Urothelium cell line (cell line): ENCODE data around the gene CORO1A.
"Not testable (repeated sequence)": the region's sequence is repeated elsewhere in the genome, so short reads cannot be mapped to it uniquely, and the experiment has no call there.

Experiments
- DNase-seq: peaks from one replicate; pipeline ENCODE4 v3.0.0; 2011; ENCODE audit warnings: low spot score, mixed read lengths
- FAIRE-seq: peaks from 2 replicates; lab custom pipeline; 2011; peaks lifted over from hg19 to GRCh38; lab: Jason Lieb, UNC

The CORO1A gene

GRCh38 chr16:30183233-30184095 is at the start of gene CORO1A:
CORO1A (plus strand) TSS chr16:30183602; CDS start chr16:30185210, 1,608 bp downstream.
- DNase-seq (peak; percentile 82), FAIRE-seq (no peak)

DNA sequence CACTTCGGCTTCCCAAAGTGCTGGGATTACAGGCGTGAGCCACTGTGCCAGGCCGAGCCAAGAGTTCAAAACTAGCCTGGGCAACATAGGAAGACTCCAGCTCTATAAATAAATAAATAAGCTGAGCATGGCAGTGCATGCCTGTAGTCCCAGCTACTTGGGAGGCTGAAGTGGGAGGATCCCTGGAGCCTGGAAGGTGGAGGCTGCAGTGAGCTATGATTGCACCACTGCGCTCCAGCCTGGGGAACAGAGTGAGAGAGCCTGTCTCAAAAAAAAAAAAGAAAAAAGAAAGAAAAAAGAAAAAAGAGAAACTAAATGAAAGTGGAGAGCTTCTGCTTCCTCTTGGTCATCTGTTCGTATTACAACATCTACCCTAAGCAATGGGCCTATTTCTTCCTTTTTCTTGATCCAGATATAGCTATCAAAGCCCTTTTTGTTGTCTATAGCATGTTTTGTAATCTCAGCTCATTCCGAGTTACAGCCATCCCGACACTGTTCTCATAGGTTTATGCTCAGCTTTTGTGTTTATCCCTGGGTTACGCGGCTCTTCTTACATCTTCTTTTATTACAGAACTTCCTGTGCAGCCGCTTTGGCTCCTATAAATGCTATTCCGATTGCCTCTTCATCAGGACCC is 46.3 kb upstream of the CORO1A start:
- no peak for FAIRE-seq
- DNase-seq: no peak

DNA sequence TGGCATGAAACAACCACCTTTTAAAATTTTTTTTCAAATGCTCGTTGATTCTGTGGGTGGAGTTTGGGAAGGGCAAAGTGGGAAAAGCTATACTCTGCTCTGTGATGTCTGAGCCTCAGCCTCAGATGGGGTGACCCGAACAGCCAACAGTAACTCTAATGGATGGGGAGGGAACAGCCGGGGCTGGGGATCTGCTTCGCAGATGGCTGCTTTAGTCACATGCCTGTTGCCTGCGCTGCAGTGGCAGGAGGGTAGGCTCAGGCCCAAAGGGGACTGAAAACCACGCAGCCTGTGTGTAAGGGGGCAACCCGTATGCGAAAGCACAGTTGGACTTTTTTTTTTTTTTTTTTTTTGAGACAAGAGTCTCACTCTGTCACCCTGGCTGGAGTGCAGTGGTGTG is 45.5 kb upstream of the CORO1A start:
- FAIRE-seq (no peak), DNase-seq (no peak)

DNA sequence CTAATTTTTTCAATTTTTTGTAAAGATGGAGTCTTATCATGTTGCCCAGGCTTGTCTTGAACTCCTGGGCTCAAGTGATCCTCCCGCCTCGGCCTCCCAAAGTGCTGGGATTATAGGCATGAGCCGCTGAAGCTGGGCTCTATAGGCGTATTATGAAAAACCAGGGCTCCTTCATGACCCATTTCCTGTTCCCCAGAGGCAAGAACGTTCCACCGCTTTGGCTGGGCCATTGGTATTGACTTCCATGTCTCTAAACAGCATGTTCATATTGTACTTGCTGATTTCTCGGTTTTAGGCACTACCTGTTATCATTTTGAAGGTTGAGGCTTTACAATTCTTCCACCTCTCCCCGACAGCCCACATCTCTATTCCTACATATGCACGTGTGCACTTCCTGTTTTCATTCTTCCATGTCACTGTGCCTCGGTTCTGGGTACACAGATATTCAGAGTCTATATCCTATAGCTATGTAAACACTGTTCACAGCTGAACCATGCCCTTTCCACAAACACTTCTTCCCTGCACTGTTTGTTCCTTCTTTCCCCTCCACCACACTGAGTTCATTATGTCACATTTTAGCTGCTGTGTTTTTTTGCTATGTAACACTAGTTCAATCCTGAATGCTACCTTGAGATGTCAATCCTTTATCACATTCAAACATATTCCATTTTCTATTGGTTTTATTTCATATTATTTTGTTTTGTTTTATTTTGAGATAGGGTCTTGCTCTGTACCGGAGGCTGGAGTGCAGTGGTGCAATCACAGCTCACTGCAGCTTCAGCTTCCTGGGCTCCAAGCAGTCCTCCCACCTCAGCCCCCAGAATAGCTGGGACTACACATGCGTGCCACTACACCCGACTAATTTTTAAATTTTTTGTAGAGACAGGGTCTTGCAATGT is 43.6 kb upstream of the CORO1A start:
- DNase-seq (no peak), FAIRE-seq (no peak)

- no peak for FAIRE-seq
- DNase-seq: no peak
Measured at GRCh38 chr16:30141750-30142149, 41.7 kb upstream of the CORO1A start.

DNA sequence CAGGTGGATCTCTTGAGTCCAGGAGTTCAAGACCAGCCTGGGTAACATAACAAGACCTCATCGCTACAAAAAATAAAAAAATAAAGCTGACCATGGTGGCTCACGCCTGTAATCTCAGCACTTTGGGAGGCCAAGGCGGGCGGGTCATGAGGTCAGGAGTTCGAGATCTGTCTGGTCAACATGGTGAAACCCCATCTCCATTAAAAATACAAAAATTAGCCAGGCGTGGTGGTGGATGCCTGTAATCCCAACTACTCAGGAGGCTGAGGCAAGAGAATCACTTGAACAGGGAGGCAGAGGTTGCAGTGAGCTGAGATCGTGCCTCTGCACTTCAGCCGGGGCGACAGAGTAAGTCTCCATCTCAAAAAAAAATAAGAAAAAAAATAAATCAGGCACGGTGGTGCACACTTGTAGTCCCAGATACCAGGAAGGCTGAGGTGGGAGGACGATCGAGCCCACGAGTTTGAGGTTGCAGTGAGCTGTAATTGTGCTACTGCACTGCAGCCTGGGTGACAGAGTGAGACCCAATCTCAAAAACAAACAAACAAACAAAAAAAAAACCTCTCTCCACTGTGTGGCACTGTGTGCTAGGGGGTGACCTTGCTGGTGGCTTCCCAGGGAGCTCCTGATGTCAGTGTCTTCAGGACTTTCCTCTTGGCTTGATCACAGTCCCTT is 40.6 kb upstream of the CORO1A start:
- FAIRE-seq (no peak), DNase-seq (no peak)

GRCh38 chr16:30143347-30143702 is 40.1 kb upstream of the CORO1A start:
- DNase-seq (no peak), FAIRE-seq (no peak)

GRCh38 chr16:30144017-30144416 is 39.4 kb upstream of the CORO1A start:
- DNase-seq (no peak), FAIRE-seq (no peak)

- FAIRE-seq (no peak), DNase-seq (no peak)
Measured at GRCh38 chr16:30144917-30145316, 38.5 kb upstream of the CORO1A start.

DNA sequence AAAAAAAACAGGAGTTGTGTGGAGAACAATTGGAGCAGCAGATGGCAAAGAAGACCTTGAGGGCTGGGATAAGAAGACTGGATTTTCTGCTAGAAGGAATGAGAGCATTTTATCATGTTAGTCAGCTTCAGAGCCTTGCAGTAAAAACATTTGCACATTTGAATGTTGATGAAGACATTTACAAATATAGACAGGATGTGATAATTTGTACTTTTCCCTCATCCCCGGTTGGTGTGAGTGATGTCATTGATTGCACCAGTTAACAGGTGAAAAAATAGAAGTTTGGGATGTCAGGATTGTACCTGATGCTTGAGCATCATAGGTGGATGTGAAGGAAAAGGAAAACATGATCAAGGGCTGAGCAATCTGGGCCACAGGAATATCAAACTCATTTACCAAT is 37.7 kb upstream of the CORO1A start:
- no peak for FAIRE-seq

GRCh38 chr16:30147843-30148510 is 35.4 kb upstream of the CORO1A start:
- no peak for DNase-seq
- FAIRE-seq: no peak

More for the DNA sequence above, 37.7 kb upstream of the CORO1A start:
- no peak for DNase-seq

- DNase-seq (no peak), FAIRE-seq (no peak)
Measured at GRCh38 chr16:30149250-30149930, 34.0 kb upstream of the CORO1A start.

DNA sequence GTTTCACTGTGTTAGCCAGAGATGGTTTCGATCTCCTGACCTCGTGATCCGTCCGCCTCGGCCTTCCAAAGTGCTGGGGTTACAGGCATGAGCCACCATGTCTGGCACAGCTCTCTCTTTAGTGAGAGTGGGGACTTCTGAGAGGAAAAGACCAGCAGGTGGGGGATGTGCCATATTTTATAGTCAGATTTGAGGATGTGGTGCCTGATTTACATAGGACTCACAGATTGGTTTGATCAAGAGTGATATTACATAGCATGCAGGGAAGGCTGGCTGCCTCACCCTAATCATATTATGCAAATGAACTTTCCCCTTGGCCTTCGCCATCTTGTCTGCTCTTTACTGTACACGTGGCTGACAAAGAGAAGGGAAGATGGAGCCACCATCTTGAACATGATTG is 32.3 kb upstream of the CORO1A start:
- FAIRE-seq (no peak), DNase-seq (no peak)

DNA sequence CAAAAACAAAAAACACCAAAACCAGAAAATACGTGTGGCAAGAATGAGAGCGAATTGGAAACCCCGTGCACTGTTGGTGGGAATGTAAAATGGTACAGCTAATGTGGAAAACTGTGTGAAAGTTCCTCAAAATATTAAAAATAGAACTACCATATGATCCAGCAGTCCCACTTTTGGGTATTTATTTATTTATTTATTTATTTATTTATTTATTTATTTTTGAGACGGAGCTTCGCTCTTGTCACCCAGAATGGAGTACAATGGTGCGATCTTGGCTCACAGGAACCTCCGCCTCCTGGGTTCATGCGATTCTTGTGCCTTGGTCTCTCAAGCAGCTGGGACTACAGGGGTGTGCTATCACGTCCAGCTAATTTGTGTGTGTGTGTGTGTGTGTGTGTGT is 30.9 kb upstream of the CORO1A start:
- no peak for FAIRE-seq
- no peak for DNase-seq

DNA sequence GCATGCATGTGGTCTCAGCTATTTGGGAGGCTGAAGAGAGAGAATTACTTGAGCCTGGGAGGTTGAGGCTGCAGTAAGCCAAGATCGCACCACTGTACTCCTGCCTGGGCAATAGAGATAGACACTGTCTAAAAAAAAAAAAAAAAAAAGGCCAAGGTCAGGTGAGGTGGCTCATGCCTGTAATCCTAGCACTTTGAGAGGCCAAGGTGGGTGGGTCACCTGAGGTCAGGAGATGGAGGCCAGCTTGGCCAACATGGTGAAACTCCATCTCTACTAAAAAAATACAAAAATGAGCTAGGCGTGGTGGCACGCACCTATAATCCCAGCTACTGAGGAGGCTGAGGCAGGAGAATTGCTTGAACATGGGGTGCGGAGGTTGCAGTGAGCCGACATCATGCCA is 28.2 kb upstream of the CORO1A start:
- FAIRE-seq: no peak
- DNase-seq: no peak

- FAIRE-seq: no peak
- no peak for DNase-seq
Measured at GRCh38 chr16:30157214-30157613, 26.2 kb upstream of the CORO1A start.

- FAIRE-seq (no peak), DNase-seq (no peak)
Measured at GRCh38 chr16:30163538-30163937, 19.9 kb upstream of the CORO1A start.

DNA sequence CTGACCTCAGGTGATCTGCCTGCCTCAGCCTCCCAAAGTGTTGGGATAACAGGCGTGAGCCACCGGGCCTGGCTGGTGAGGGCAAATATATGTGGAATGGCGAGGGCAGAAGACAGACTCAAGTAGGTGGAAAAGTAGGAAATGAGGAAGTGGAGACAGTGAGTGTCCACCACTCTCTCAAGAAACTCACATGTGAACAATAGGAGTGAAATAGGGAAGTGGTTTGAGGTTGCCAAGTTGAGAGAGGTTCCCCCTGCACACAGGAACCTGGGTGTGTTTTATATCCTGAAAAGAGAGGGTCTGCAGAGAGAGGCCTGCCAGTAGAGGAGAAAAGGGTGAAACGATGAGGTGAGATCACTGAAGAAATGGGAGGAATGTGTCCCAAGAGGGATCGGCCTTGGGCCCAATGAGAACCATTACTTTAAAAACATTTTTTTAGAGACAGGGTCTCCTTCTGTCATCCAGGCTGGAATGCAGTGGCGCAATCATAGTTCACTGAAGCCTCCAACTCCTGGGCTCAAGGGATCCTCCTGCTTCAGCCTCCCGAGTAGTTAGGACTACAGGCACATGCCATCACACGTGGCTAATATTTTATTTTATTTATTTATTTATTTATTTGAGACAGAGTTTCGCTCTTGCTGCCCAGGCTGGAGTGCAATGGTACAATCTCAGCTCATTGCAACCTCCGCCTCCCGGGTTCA is 17.1 kb upstream of the CORO1A start:
- no peak for FAIRE-seq
- DNase-seq: no peak

DNA sequence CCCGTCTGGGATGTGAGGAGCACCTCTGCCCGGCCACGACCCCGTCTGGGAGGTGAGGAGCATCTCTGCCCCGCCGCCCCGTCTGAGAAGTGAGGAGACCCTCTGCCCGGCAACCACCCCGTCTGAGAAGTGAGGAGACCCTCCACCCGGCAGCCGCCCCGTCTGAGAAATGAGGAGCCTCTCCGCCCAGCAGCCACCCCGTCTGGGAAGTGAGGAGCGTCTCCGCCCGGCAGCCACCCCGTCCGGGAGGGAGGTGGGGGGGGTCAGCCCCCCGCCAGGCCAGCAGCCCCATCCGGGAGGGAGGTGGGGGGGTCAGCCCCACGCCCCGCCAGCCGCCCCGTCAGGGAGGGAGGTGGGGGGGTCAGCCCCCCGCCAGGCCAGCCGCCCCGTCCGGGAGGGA is 14.7 kb upstream of the CORO1A start:
- DNase-seq, FAIRE-seq: not testable (repeated sequence)
